ENCODE data around the gene RAB22A.

RAB22A gene, protein sequence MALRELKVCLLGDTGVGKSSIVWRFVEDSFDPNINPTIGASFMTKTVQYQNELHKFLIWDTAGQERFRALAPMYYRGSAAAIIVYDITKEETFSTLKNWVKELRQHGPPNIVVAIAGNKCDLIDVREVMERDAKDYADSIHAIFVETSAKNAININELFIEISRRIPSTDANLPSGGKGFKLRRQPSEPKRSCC

DNA sequence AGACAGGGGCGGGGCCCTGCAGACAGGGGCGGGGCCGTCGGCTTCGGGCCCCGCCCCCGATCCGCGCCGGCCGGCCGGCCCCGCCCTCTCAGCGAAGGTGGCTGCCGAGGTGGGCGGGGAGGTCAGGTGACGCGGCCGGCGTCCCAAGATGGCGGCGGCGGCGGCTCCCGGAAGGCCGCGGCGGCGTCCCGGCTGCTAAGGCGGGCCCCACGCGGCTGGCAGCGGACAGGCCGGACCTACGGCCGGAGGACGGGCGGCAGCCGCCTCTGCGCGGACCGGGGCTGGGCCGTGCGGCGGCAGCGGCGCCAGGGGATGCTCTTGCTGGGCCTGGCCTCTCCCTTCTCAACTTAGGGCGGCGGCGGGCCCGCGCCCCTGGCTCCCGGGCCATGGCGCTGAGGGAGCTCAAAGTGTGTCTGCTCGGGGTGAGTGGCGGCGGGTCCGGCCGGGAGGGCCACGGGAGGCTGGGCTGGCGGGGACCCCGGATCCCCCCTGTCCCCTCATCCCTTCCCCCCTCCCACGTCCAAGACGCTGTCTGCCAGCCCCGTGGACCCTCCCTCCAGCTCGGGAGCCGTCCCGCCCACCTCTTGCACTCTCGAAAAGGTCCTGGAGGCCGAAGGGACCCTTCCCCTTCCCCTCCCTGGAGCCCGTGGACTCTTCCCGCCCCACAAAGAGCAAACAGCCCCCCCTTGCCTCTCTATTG, at the start of gene RAB22A:
Gene RAB22A (plus strand): TSS at position 125 of the 700 bp plus-strand sequence. CDS start 262 bp downstream, at position 387.
- TF ChIP-seq JUND (IDR thresholded peaks at IDR 0.05; ENCODE audit: low read depth), result no peak
- DNase-seq (ENCODE audit: low read depth in 1 of 2, low spot score in 1 of 2), result peak; percentile 86
- in situ Hi-C loops (cut with HindIII; ENCODE audit: low pct_unique_long_range_greater_than_20kb, low sequenced_read_pairs), result no loop called here

DNA sequence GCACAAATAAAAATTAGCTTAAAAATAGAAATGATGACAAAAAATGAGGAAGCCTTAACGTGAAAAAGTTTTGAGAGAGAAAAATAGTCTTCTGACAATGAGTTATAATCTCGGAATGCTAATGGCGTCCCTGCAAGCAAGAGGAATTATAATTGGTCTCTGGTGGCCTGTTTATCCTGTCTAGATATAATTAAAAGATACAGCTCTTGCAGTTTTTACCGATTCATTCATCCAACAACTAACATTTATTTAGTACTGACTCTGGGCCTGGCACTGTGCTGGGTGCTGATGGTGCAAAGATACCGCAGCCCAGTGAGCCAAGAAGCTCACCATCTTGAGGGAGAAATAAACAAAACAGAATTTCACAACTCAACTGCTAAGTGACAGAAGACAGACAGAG, 49.5 kb upstream of the RAB22A start:
- no peak for DNase-seq (ENCODE audit: low read depth in 1 of 2, low spot score in 1 of 2)
- TF ChIP-seq JUND (IDR thresholded peaks at IDR 0.05; ENCODE audit: low read depth), result no peak
- in situ Hi-C loops (cut with HindIII; ENCODE audit: low pct_unique_long_range_greater_than_20kb, low sequenced_read_pairs), result no loop called here

GRCh38 chr20:58261660-58262059, 47.9 kb upstream of the RAB22A start:
- TF ChIP-seq JUND (IDR thresholded peaks at IDR 0.05; ENCODE audit: low read depth), result no peak
- in situ Hi-C loops (cut with HindIII; ENCODE audit: low pct_unique_long_range_greater_than_20kb, low sequenced_read_pairs), result no loop called here
- no peak for DNase-seq (ENCODE audit: low read depth in 1 of 2, low spot score in 1 of 2)

DNA sequence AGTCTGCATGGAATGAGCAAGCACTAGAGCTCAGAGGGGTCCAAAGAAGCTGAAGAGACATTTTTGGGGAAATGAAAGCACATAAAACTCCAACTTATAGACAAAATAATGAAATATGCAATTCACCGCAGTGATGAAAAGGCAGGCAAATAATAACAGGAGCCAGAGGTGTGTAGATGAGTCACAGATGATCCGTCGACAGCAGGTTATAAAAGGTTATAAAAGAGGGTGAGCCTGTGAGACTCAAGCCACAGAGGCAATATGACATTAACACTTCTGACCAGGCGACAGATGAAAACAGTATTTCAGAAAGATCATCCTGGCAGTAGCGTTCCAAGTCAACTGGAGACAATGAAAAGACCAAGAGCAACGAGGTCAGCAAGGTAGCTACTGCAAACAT, 45.2 kb upstream of the RAB22A start:
- no peak for DNase-seq (ENCODE audit: low read depth in 1 of 2, low spot score in 1 of 2)
- no peak for TF ChIP-seq JUND (IDR thresholded peaks at IDR 0.05; ENCODE audit: low read depth)
- in situ Hi-C loops (cut with HindIII; ENCODE audit: low pct_unique_long_range_greater_than_20kb, low sequenced_read_pairs), result no loop called here

DNA sequence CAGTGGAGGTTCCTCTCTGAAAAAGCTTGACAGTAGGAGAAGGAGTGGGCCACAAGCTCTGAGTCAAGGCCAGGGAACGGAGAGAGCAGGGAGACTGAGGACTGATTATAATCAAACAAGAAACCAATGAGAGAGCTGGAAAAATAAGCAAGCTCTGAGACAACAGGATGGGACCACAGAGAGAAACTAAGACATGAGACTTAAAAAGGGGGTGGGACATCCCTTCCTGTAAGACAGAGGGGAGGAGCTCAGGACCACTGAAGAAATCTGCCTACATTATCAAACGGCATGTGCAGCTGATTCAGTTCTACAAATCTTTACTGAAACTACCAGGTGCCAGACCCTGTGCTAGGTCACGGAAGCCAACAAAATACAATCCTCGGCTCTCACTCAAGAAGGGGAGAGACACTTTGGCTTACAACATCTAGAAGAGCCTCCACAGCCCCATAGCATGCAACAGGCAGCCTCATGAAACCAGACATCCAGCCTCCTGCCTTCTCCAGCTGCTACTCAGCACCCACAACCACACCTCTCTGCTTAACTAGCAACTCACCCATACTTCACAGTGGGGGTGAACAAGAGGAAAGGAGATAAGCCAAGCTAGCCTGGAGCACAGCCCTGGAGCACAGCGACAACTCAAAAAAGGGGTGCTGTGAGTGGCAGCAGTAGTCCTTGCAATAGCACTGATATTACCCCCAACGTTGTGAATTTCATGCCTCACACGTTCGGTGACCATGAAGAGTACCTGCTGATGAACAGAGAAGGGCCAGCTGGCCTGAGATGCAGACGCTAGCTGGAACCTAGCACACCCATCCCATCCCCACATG, 41.9 kb upstream of the RAB22A start:
- in situ Hi-C loops (cut with HindIII; ENCODE audit: low pct_unique_long_range_greater_than_20kb, low sequenced_read_pairs), result no loop called here
- no peak for TF ChIP-seq JUND (IDR thresholded peaks at IDR 0.05; ENCODE audit: low read depth)
- DNase-seq (ENCODE audit: low read depth in 1 of 2, low spot score in 1 of 2), result no peak

DNA sequence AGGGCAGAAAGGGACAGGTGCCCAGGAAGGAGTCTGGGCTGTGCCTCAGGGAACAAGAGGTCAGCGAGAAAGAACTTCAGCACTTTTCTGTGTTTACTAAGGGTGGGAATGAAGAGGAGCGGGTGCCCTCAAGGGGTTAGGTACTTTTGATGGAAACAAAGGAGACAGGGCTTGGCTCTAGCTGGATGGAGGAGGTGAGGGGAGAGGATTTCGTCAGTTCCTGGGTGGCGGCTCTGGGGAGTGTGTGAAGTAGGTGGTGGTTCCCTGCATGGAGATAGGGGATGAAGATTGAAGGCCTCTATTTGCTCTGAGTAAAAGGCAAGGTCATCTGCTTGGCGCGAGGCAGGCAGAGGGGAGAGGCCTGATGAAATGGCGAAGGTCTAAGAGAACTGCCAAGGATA, 41.1 kb upstream of the RAB22A start:
- no peak for TF ChIP-seq JUND (IDR thresholded peaks at IDR 0.05; ENCODE audit: low read depth)
- no peak for DNase-seq (ENCODE audit: low read depth in 1 of 2, low spot score in 1 of 2)
- in situ Hi-C loops (cut with HindIII; ENCODE audit: low pct_unique_long_range_greater_than_20kb, low sequenced_read_pairs), result no loop called here

GRCh38 chr20:58268936-58269619, 40.4 kb upstream of the RAB22A start:
- TF ChIP-seq JUND (IDR thresholded peaks at IDR 0.05; ENCODE audit: low read depth), result no peak
- in situ Hi-C loops (cut with HindIII; ENCODE audit: low pct_unique_long_range_greater_than_20kb, low sequenced_read_pairs), result no loop called here
- DNase-seq (ENCODE audit: low read depth in 1 of 2, low spot score in 1 of 2), result no peak

GRCh38 chr20:58271606-58272351, 37.7 kb upstream of the RAB22A start:
- TF ChIP-seq JUND (IDR thresholded peaks at IDR 0.05; ENCODE audit: low read depth), result no peak
- no peak for DNase-seq (ENCODE audit: low read depth in 1 of 2, low spot score in 1 of 2)
- in situ Hi-C loops (cut with HindIII; ENCODE audit: low pct_unique_long_range_greater_than_20kb, low sequenced_read_pairs), result no loop called here

GRCh38 chr20:58274384-58274783, 35.1 kb upstream of the RAB22A start:
- in situ Hi-C loops (cut with HindIII; ENCODE audit: low pct_unique_long_range_greater_than_20kb, low sequenced_read_pairs), result no loop called here
- no peak for DNase-seq (ENCODE audit: low read depth in 1 of 2, low spot score in 1 of 2)
- no peak for TF ChIP-seq JUND (IDR thresholded peaks at IDR 0.05; ENCODE audit: low read depth)

DNA sequence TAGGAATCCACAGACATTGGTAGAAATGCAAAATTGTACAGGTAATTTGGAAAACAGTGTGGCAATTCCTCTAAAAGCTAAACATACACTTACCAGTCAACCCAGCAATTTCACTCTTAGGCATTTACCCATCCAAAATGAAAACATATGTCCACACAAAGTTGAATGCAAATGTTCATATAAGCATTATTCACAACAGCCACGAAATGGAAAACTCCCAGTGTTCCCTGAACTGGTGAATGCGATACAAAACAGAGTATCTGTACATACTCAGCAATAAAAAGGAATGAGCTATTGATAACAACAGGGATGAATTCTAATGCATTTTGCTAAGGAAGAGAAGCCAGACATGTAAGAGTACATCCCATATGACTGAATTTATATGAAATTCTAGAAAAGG, 32.4 kb upstream of the RAB22A start:
- DNase-seq (ENCODE audit: low read depth in 1 of 2, low spot score in 1 of 2), result no peak
- in situ Hi-C loops (cut with HindIII; ENCODE audit: low pct_unique_long_range_greater_than_20kb, low sequenced_read_pairs), result no loop called here
- no peak for TF ChIP-seq JUND (IDR thresholded peaks at IDR 0.05; ENCODE audit: low read depth)

- no peak for TF ChIP-seq JUND (IDR thresholded peaks at IDR 0.05; ENCODE audit: low read depth)
- in situ Hi-C loops (cut with HindIII; ENCODE audit: low pct_unique_long_range_greater_than_20kb, low sequenced_read_pairs), result no loop called here
- DNase-seq (ENCODE audit: low read depth in 1 of 2, low spot score in 1 of 2), result no peak
Observed at GRCh38 chr20:58277578-58278472, 31.7 kb upstream of the RAB22A start.
